ENCODE data around the gene STK39.

DNA sequence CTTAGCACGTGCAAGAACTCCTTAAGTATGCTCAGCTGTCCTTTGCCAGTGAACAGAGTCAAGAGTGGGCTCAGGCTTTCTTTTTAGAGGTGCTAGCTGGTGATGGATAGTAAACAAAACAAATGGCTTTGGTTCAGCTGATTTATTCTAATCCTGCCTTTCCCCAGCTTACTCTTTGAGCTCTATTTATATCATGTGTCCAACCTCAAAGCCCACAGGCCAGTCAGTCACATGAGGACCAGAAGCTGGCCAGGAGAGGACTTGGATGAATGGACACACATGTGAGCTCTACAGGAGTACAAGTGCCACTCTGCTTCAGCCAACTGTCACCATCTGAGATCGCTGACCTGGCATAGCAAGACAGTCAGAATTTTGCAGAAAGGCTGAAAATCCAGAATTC, 59.4 kb downstream of the STK39 start:
- TF ChIP-seq, protein P1, sequence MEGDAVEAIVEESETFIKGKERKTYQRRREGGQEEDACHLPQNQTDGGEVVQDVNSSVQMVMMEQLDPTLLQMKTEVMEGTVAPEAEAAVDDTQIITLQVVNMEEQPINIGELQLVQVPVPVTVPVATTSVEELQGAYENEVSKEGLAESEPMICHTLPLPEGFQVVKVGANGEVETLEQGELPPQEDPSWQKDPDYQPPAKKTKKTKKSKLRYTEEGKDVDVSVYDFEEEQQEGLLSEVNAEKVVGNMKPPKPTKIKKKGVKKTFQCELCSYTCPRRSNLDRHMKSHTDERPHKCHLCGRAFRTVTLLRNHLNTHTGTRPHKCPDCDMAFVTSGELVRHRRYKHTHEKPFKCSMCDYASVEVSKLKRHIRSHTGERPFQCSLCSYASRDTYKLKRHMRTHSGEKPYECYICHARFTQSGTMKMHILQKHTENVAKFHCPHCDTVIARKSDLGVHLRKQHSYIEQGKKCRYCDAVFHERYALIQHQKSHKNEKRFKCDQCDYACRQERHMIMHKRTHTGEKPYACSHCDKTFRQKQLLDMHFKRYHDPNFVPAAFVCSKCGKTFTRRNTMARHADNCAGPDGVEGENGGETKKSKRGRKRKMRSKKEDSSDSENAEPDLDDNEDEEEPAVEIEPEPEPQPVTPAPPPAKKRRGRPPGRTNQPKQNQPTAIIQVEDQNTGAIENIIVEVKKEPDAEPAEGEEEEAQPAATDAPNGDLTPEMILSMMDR (IDR thresholded peaks at IDR 0.05), result no peak
- TF ChIP-seq POLR2A (IDR thresholded peaks at IDR 0.05), result no peak

Data from heart left ventricle (tissue), 13 donors.